HG03108 (cell line): Measurements from ENCODE around the gene PEX7.
A peak's percentile ranks its signal among the peaks of the same experiment; 100 is the strongest.
"Not testable (repeated sequence)": the region's sequence is repeated elsewhere in the genome, so short reads cannot be mapped to it uniquely, and the experiment has no call there.

ENCODE experiments used
- ATAC-seq: cut with Tn5 transposase; IDR thresholded peaks from one replicate; pipeline ENCODE4 v1.9.1; 2021; ENCODE audit warnings: moderate library complexity; ENCODE audit not compliant: unreplicated experiment

PEX7 gene

GRCh38 chr6:136822376-136823127, at the start of gene PEX7:
PEX7 (plus strand) TSS chr6:136822592; CDS start chr6:136822666, 74 bp downstream.
- ATAC-seq, result peak; percentile 98

GRCh38 chr6:136772685-136773472, 49.5 kb upstream of the PEX7 start:
- ATAC-seq, result peak; percentile 78

GRCh38 chr6:136773473-136773796, 49.0 kb upstream of the PEX7 start:
- no peak for ATAC-seq

GRCh38 chr6:136774228-136775041, 48.0 kb upstream of the PEX7 start:
- no peak for ATAC-seq

GRCh38 chr6:136775081-136775480, 47.3 kb upstream of the PEX7 start:
- ATAC-seq, result no peak

- ATAC-seq, result no peak
These were observed 46.8 kb upstream of the PEX7 start for GRCh38 chr6:136775548-136775947.

GRCh38 chr6:136777651-136778050, 44.7 kb upstream of the PEX7 start:
- no peak for ATAC-seq

GRCh38 chr6:136779682-136780081, 42.7 kb upstream of the PEX7 start:
- ATAC-seq, result no peak

GRCh38 chr6:136780972-136781371, 41.4 kb upstream of the PEX7 start:
- no peak for ATAC-seq

- no peak for ATAC-seq
These were observed 40.2 kb upstream of the PEX7 start for GRCh38 chr6:136782021-136782770.

- no peak for ATAC-seq
These were observed 39.4 kb upstream of the PEX7 start for GRCh38 chr6:136783021-136783420.

GRCh38 chr6:136783495-136784270, 38.7 kb upstream of the PEX7 start:
- ATAC-seq, result peak; percentile 59

GRCh38 chr6:136784271-136784664, 38.1 kb upstream of the PEX7 start:
- ATAC-seq, result no peak

GRCh38 chr6:136784910-136785746, 37.3 kb upstream of the PEX7 start:
- ATAC-seq, result peak; percentile 39

GRCh38 chr6:136786658-136787057, 35.7 kb upstream of the PEX7 start:
- ATAC-seq, result no peak

GRCh38 chr6:136787726-136788068, 34.7 kb upstream of the PEX7 start:
- no peak for ATAC-seq

- no peak for ATAC-seq
These were observed 34.1 kb upstream of the PEX7 start for GRCh38 chr6:136788069-136788902.

- ATAC-seq, result not testable (repeated sequence)
These were observed 33.0 kb upstream of the PEX7 start for GRCh38 chr6:136789440-136789839.
